ENCODE measurements around the gene ITCH.
"Not testable (repeated sequence)": the region's sequence is repeated elsewhere in the genome, so short reads cannot be mapped to it uniquely, and the experiment has no call there.

ITCH gene

DNA sequence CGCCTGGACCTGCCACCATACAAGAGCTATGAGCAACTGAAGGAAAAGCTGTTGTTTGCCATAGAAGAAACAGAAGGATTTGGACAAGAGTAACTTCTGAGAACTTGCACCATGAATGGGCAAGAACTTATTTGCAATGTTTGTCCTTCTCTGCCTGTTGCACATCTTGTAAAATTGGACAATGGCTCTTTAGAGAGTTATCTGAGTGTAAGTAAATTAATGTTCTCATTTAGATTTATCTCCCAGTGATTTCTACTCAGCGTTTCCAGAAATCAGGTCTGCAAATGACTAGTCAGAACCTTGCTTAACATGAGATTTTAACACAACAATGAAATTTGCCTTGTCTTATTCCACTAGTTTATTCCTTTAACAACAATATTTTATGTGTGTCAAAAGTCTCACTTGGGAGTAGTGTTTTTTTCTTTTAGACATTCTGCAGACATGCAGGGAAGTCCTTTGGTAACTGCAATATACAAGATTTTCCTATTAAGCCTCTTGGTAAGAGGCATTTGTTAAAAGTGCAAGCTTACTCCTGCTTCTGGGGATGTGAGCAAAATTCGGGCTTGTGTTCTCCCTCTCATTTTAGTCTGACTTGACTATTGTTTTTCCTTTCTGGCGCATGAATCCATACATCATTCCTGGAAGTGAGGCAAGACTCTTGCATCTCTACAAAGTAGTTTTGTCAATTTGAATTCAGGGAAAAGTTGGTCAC lies 144.8 kb downstream of the ITCH start:
- DNase-seq (ENCODE audit: low read depth in 2 of 2), result no peak

DNA sequence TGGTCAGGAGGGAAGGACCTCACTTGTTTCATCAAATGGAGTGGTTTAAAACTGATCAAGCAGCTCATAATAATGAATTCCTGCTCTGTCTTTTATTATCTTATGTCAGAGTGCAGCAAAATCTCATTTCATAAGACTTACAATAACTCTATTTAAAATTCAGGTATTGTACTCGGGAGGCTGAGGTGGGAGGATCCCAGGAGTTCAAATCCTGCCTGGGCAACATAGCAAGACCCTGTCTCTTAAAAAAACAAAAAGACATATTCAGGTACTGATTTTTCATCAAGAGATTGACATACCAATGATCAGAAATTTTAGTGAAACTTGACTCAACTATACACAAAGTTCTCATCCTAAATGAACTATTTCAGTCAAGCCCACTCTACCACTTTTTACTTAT lies 147.5 kb downstream of the ITCH start:
- no peak for DNase-seq (ENCODE audit: low read depth in 2 of 2)

DNA sequence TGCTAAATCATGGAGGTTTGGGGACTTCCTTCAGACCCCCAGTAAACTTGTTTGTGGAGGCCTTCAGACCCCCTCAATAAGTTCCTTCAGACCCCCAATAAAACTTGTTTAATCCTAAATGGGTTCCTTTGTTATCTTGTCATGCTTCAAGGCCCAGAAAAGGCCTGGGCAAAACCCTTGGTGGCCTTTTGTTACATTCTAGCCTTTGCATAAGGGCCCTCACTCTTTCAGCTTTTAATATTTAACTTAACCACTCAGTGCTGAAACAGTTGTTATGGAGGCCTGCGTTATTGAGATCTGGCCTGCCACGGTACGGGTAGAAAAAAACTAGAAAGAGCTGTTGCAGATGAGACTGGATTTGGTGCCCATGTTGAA lies 148.8 kb downstream of the ITCH start:
- no peak for DNase-seq (ENCODE audit: low read depth in 2 of 2)

DNA sequence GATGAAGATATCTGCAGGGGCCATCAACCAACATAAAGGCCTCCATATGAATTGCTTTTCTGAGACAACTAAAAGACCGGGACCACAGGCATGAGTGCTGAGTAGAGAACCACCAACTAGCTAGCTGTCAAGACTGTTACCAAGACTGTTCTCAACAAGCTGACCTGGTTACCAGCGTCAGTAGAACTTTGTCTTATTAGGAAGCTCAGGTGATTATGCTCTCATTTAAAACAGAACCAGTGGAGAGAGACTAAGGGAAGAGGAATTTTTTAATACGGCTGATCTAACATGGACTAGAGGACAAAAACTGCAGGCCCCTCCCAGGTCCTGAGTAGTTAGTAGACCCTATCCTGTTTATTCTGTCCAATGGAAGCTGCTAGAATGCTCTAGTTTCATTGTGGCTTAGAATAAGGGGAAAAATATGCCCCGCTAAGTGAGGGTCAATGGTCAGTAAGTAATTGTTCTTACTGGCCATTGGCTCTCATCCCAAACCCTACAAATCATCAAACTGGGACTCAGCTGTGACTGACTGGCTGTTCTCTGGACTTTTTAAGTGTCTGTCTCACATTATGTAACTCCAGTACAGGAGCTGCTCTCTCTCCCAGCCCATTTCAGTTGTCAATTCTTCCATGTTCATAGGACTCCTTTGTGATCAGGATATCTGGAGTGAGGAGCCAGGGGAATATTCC lies 149.3 kb downstream of the ITCH start:
- DNase-seq (ENCODE audit: low read depth in 2 of 2), result no peak

DNA sequence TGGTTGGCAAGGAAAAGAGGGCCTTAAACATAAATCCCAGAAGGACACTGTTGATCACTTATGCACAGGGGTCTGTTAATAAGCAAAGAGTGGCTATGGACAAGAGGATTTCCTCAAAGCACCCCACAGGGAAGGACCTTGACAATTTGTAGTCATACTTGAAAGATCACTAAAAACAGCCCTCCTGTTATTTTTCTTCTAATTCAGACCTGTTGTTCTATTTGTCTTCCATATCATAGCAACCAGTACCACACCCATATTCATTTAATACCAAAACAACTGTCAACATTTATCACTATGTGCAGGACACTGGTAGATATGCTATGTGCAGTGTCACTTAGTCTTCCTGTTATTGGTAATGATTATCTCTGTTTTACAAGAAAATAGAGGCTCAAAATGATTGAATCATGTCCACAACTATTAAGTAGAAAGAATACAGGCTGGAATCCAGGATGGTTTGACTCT lies 149.9 kb downstream of the ITCH start:
- DNase-seq (ENCODE audit: low read depth in 2 of 2), result no peak

DNA sequence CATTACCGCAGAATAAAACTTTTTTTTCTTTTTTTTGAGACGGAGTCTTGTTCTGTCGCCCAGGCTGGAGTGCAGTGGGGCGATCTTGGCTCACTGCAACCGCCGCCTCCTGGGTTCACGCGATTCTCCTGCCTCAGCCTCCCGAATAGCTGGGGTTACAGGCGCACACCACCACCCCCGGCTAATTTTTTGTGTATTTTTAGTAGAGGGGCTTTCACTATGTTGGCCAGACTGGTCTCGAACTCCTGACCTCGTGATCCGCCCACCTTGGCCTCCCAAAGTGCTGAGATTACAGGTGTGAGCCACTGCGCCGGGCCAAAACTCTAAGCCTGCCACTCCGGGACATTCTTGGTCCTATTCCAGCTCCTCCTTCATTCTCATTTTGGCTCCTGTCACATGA lies 151.0 kb downstream of the ITCH start:
- not testable (repeated sequence) for DNase-seq (ENCODE audit: low read depth in 2 of 2)

DNA sequence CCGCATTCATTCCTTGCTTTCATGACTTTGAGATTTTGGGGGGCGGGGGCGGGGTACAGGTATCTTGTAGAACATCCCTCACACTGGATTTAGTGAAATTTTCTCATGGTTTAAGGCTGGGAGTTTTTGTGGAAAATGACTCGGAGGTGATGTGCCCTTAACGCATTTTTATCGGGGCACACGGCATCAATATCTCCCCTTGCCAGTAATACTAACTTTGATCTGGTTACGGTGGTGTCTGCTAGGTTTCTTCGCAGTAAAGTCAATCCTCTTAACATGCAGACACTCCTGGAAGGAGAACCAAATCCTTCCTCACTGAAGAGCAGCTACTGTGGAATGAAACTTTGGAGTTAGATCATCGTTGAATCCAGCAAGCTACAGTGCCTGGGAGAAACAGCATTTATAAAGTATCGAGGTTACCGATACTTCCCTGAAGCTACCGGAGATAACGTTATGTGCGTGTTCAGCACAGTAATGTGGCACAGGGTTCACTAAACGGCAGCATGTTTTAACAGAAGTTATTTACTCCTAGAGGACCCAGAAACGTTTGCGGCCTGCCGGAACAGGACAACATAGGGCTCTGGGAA lies 151.9 kb downstream of the ITCH start:
- no peak for DNase-seq (ENCODE audit: low read depth in 2 of 2)

DNA sequence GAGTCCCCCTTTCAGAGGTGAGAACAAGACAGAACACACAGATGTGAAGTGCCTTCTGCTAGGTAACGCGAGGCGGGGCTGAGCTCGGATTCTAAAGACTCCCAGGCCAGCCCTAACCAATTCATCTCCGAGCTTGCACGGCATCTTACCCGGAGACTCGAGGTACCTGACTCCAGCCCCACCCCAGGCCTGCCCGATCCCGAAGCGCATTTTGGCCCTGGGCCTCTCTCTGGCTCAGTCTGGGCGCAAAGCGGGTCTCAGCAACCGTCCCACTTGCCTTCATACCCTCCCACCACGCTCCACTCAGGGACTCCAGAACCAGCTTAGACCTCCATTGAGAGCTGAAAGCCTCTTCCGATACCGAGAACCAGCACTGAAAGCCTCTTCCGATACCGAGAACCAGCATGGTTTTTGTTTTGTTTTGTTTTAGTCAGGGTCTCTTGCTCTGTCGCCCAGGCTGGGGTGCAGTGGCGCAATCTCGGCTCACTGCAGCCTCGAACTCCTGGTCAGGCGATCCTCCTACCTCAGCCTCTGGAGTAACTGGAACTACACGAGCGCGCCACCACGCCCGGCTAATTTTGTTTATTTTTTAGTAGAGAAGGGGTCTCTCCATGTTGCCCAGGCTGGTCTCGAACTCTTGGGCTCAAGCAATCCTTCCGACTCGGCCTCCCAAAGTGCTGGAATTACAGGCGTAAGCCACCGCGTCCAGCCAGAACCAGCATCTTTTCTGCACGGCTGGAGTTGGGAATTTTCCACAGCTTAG lies 152.6 kb downstream of the ITCH start:
- DNase-seq (ENCODE audit: low read depth in 2 of 2), result peak; percentile 50 to 56

DNA sequence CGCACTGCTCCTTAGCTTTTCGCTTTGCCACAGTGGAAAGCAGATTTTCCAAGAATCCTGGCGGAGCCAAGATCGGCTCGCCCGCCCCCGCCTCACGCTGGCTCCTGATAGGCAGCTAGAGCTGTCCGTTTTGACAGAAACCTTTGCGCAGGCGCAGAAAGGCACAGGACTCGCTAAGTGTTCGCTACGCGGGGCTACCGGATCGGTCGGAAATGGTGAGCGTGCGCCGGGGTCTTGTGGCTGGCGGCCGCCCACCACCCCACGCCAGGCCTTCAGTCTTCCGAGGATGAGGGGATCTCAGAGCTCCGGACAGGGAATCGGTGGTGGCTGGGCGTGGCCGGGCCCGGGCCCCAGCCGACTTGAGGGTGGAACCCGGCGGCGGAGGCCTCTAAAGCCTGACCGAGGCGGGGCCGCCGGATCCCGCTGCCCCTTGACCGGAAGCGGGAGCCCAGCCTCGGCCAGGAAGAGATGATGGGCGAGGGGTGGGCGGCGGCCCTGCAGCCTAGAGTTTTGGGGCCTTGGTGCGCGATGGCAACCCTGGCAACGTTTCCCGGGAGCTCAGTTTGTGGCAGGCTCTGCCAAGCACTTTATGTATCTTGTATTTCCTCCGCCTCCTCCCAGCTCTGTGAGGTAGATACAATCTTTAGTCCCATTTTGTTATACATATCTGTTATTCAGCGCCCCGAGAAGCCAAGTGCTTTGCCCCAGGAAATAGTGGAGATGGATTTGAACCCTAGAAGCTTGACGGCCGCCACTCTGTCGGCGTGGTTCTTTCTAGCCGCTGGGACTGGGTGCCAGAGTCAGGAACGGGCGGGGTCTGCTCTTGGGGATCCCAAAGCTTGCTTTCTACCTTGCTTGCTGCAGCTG lies 153.4 kb downstream of the ITCH start, which contains the start of gene DYNLRB1:
DYNLRB1 (plus strand) TSS at position 176 of the 867 bp plus-strand sequence; CDS start at position 213, 37 bp downstream.
- peak; percentile 94 to 97 for DNase-seq (ENCODE audit: low read depth in 2 of 2)

DNA sequence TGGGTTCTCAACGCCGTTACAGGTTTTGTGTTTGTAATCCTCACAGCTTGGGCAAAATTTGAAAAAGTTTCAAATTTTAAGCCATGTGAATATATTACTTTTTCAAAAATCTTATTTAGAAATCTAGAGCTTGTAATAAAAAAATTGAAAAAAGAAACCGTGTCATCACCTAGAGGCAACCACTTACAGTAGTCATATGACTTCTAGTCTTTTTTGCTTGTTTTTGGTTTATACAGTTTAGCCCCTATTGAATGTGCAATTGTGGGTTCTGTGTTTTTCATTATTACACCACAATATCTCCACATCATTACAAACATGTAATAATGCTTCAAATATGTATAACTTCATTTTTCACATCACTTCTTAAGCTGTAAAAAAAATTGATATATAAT lies 154.0 kb downstream of the ITCH start:
- DNase-seq (ENCODE audit: low read depth in 2 of 2), result no peak

DNA sequence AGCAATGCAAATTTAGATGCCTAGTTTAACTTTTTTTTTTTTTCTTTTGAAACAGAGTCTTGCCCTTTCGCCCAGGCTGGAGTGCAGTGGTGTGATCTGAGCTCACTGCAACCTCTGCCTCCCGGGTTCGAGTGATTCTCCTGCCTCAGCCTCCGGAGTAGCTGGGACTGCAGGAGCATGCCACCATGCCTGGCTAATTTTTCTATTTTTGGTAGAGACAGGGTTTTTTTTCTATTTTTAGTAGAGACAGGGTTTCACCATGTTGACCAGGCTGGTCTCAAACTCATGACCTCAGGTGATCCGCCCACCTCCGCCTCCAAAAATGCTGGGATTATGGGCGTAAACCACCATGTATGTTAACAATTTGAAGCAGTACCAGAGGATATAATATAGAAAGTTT lies 155.8 kb downstream of the ITCH start:
- DNase-seq (ENCODE audit: low read depth in 2 of 2), result not testable (repeated sequence)

DNA sequence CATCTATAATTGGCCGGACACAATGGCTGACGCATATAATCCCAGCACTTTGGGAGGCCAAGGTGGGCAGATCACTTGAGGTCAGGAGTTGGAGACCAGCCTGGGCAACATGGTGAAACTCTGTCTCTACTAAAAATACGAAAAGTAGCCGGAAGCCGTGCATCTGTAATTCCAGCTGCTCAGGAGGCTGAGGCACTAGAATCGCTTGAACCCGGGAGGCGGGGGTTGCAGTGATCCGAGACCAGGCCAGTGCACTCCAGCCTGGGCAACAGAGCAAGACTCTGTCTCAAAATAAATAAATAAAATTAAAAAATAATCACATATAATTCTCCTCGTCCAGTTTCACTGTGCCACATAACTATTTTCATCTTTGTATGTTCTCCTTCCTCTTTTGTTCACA lies 156.8 kb downstream of the ITCH start:
- DNase-seq (ENCODE audit: low read depth in 2 of 2), result not testable (repeated sequence)

DNA sequence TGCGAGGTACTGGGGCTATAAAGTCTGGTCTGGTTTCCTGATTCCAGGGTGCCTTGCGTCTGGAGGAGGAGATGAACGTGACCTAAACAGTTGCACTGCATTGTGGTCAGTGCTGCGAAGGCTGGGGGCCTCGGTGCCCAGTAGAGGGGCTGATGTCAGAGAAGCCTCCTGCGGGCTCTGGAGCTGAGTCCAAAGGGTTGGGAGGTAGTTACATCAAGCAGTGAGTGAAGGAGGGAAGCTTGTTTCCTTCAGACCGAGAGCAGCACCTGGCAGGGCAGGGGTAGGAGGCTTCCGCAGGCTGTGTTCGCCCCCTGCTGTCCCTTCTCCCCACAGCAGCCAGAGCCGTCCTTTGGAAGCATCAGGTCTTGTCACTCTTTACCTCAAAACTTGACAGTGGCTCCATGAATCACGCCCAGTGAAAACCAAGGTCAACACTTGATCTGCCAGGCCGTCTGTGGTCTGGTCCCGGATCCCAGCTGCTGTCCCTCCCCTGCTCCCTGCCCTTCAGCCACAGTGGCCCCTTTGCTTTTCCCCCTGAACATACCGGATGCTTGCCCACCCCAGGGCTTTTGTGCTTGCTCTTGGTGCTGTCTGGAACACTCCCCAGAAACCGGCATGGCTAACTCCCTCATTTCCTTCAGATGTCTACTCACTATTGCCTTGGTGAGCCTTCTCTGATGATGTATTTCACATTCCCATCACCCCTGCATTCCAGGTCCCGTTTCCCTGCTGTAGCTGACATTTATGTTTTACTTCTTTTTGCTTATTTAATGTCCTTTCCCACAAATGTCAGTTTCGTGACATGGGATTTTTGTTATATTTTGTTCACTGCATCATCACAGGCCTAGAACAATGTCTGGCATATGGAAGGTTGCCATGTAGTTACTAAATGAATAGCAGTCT lies 160.1 kb downstream of the ITCH start:
- peak; percentile 27 to 28 for DNase-seq (ENCODE audit: low read depth in 2 of 2)

DNA sequence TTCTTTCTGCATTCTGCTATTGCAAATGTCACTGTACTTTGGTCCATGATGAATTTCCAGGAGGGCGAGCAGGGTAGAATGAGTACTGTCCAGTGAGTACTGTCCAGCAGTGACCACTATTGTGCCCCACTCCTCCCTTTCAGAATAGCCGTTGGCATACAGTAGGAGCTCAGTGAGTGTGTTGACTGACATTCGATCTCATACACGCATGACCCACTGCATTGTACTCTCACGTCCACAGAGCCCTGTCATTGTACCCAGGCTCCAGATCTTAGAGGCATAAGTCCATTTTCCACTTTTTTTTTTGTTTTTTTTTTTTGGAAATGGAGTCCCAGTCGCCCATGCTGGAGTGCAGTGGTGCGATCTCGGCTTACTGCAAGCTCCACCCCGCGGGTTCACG lies 161.4 kb downstream of the ITCH start:
- no peak for DNase-seq (ENCODE audit: low read depth in 2 of 2)

DNA sequence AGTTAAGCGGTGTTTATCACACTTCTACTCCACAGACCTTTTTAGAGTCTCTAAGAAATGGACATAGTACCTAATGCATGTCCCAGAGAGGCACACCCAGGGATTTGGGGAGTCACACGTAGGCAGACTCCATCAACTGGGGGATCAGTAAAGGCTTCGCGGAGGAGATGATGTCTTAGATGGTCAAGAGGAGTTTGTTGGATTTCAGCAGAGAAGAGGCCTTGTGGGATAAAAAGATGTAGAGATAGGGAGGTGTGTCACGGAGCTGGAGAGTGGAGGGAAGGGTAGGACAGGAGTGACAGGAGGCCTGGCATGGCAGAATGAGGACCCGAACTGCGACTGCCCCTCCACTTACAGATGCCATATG lies 162.3 kb downstream of the ITCH start:
- no peak for DNase-seq (ENCODE audit: low read depth in 2 of 2)

DNA sequence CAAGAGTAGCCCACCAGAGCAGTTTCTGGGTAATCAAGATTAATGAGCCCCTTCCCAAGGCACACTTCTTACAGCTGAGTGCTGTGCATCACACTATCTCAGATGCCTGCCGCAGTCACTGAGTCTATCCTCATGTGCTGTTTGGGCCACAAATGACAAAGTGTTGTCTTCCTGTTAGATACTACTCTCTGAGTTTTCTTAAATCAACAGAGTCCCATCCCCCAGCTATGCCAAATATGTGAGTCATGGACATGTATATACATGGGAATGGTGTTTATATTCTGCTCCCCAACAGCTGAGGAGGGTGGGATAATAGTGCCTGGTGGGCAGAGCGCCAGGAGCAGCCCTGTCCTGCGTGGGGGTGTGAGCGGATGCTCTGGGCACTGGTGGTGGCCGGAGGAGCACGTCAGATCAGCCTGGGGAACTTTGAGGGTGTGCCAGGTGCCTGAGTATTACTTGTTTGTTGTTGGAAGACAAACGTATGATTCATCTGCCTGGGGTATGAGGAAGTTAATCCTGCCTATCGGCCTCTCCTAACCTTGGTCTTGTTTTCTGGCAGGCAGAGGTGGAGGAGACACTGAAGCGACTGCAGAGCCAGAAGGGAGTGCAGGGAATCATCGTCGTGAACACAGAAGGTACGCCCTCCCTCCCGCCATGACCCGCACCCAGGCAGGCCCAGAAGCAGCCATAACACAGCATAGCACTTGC lies 162.8 kb downstream of the ITCH start:
- DNase-seq (ENCODE audit: low read depth in 2 of 2), result no peak

DNA sequence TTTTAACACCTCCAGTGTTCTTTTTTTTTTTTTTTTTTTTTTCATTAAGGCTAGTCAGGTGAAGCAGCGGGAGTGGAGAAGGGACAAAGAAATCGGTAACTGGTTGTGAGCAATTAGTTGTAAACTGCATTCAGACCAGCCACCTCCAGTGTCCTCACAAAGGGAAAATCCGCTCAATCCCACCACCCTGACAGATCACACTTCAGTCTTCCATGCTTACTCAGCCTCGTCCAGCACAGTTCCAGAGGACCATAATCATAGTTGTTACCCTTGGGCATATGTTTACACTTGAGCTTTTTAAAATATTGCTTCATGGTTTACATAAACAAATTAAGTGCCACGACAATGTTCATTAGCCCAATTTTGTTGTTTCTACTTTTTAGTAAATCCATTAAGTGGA lies 163.4 kb downstream of the ITCH start:
- DNase-seq (ENCODE audit: low read depth in 2 of 2), result no peak

DNA sequence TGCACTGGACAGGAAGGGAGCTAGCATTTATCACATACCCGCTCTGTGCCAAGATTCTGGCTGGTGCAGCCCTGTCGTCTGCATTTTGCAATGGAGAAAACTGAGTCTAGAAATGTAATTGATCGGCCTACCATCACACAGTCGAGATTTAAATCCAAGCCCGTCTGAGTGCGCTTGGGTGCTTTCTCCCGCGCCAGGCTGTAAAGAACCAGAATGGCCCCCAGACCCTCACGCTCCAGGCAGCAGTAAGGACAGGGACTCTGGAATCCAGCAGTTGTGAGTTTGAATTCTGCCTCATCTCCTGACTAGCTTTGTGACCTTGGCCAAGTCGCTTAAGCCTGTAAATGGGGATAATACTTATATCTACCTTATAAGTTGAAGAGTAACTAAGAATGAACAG lies 163.9 kb downstream of the ITCH start:
- no peak for DNase-seq (ENCODE audit: low read depth in 2 of 2)

DNA sequence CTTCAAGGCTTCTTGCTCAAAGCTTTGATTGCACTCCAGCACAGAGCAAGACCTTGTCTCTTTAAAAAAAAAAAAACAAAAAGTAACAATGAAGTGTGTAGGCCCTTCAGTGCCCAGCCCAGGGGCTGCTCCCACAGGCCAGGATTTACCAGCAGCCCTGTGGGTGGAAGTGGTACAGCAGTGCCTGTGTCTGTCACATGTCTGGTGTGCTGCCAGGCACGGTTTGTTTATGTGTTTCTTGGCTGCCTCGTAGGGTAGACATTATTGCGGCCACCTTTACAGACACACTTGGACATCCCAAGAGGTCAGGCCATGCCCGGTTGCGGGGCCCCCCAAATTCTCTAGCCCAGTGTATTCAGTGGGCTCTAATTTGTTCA lies 165.8 kb downstream of the ITCH start:
- DNase-seq (ENCODE audit: low read depth in 2 of 2), result no peak

DNA sequence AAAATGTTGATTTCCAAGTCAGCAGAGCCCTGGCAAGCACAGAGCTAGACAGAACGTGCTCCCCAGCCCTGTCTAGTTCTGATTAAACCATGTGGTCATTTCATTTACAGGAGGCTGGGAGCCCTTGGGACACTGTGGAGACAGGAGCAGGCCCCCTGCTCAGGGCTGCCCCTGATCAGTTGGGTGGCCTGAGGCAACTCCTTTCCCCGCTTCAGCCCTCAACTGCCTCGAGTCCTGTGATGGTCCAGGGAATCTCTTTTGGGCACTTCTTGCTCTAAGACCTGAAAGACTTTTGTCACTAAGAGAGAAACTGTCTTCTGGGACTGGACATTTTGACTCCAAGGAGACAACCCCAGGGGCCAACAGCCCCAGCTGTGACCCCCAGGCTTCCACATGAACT lies 166.7 kb downstream of the ITCH start:
- no peak for DNase-seq (ENCODE audit: low read depth in 2 of 2)
